GM19238 (cell line): ENCODE data around the gene PTCH2.
"Not testable (repeated sequence)": the region's sequence is repeated elsewhere in the genome, so short reads cannot be mapped to it uniquely, and the experiment has no call there.

Source experiments
- DNase-seq: peaks from one replicate; pipeline ENCODE4 v3.0.0; 2011; ENCODE audit warnings: low spot score; ENCODE audit not compliant: insufficient read length

Gene PTCH2

DNA sequence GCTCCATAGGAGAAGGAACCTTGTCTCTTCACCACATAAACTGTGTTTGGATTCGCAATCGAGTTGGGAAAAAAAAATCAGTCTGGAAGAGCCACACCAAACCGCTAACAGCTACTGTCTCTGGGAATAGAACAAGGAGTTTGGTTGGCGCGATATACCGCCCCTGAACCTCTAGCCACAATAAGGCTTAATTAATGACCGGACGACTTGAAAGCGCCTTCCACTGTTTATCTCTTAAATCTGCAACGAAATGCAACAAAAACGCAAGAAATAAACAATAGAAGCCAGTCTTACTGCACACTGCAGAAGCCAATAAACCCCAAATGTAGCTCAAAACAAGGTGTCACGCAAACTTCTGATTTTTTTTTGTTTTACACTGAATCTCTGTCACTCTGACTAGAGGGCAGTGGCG is 23.9 kb downstream of the PTCH2 start:
- DNase-seq = no peak

DNA sequence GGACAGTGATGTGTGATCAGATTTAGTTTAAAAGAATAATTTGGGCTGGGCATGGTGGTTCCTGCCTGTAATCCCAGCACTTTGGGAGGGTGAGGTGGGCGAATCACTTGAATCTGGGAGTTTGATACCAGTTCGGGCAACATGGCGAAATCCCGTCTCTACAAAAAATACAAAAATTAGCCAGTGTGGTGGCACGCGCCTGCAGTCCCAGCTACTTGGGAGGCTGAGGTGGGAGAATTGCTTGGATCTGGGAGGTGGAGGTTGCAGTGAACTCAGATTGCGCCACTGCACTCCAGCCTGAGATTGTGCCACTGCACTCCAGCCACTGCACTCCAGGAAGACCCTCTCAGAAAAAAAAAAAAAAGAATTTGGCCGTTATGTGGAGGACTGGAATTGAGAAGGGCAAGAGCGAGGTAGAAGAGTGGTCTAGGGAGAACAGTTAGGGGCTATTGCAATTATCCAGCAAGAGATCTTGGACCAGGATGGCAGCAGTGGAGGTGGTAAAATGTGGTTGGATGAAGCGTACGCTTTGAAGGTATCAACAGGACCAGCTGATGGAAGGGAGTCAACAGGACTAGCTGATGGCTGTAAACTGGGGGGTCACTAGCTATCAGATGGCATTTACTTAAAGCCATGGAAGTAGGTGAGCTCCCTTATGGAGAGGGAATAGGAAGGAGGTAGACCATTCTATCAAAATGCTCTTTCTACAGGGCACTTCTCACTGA is 25.1 kb downstream of the PTCH2 start:
- DNase-seq = no peak

DNA sequence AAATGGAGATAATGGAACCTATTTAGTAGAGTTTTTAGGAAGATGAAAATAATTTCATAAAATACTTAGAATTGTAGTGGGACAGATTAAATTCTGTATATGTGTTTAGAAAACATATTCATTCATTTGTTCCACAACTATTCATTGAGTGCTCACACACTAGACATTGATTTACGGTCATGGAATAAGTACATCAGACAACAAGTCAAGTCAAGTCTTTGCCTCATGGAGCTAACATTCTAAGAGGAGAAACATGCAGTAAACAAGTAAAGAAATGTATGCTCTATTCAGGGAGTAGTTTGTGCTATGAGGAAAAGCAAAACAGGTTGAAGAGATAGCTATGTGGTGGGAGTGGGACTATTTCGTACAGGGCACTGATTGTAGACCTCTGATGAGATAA is 25.7 kb downstream of the PTCH2 start:
- DNase-seq = no peak

DNA sequence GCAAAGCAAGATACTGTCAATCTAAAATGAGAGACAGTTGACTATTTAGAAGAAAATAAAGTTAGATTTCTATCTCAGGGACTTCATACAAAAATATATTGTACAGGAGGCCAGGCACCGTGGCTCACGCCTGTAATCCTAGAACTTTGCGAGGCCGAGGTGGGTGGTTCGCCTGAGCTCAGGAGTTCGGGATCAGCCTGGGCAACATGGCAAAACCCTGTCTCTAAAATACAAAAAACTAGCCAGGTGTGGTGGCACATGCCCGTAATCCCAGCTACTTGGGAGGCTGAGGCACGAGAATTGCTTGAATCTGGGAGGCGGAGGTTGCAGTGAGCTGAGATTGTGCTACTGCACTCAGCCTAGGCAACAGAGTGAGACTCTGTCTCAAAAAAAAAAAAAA is 27.1 kb downstream of the PTCH2 start:
- not testable (repeated sequence) for DNase-seq

DNA sequence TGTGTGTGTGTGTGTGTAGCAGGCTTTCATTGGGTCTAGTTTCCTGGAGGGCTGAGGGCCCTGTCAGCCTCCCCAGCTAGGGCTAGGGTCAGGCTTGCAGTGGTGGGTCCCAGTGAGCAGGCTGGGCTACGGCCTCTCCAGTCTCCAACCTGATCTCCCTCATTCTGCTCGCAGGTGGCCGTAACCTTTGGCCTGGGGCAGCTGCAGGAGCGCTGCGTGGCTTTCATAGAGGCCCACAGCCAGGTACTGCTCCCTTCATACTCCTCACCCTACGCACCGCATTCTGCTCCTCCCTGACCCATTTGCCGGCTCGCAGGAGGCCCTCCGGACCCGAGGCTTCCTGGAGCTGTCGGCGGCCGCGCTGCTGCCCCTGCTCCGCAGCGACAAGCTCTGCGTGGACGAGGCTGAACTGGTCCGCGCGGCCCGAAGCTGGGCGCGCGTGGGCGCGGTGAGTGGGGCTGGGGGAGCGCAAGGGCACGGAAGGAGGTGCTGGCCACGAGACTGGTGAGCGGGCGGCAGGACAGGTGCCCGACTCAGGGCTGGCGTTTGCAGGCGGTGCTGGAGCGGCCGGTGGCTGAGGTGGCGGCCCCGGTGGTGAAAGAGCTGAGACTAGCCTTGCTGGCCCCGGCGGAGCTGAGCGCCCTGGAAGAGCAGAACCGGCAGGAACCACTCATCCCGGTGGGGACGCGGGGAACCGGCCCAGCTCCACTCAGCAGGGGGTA is 30.1 kb downstream of the PTCH2 start:
- DNase-seq = no peak

DNA sequence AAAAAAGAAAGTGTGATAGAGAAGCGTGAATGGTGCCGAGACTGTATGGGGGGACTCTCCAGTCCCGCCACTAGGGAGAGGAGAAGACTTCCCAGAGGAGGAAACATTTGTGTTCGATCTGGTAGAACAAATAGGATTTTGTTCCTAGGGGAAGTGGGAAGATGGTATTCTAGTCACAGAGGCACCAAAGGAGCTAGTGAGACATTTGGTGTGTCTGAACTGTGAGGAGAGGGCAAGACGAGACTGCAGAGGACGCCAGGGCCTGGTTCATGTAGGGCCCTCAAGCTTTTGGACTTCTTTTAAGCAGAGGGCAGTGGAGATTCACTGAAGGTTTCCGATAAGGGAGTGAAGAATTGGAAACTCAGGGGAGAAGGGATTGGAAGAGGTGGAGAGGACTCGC is 31.8 kb downstream of the PTCH2 start:
- no peak for DNase-seq

DNA sequence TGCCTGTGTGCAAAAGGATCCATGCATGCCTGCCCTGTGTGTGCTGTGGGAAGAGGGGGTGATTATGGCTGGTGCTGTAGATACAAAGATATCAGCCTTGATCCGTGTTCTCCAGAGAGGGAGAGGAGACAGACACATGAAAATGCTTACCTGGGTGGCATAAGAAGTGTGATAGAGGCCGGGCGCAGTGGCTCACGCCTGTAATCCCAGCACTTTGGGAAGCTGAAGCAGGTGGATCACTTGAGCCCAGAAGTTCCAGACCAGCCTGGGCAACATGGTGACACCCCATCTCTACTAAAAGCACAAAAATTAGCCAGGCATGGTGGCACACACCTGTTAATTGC is 32.3 kb downstream of the PTCH2 start:
- DNase-seq = not testable (repeated sequence)

DNA sequence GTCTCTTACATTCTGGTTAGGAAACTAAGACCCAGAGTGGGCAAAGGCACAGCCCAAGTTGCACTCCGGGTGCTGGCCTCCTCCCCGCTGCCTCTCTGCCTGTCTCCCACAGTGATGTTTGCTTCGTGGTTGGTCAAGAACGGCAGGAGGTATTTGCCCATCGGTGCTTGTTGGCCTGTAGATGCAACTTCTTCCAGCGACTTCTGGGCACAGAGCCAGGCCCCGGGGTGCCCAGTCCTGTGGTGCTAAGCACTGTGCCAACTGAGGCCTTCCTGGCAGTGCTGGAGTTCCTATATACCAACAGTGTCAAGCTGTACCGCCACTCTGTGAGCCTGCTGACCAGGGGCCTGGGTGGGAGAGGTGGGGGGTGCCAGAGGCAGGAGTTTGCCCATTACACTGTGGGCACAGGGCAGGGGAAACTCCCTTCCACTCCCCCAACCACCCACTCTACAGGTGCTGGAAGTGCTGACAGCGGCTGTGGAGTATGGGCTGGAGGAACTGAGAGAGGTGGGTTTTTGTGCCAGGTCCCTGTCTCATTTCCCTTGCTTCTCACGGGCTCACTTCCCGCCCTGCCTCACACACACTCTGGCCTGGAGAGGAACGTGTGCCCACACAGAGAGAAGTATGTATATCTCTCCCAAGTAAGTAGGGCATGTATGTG is 32.8 kb downstream of the PTCH2 start:
- no peak for DNase-seq

DNA sequence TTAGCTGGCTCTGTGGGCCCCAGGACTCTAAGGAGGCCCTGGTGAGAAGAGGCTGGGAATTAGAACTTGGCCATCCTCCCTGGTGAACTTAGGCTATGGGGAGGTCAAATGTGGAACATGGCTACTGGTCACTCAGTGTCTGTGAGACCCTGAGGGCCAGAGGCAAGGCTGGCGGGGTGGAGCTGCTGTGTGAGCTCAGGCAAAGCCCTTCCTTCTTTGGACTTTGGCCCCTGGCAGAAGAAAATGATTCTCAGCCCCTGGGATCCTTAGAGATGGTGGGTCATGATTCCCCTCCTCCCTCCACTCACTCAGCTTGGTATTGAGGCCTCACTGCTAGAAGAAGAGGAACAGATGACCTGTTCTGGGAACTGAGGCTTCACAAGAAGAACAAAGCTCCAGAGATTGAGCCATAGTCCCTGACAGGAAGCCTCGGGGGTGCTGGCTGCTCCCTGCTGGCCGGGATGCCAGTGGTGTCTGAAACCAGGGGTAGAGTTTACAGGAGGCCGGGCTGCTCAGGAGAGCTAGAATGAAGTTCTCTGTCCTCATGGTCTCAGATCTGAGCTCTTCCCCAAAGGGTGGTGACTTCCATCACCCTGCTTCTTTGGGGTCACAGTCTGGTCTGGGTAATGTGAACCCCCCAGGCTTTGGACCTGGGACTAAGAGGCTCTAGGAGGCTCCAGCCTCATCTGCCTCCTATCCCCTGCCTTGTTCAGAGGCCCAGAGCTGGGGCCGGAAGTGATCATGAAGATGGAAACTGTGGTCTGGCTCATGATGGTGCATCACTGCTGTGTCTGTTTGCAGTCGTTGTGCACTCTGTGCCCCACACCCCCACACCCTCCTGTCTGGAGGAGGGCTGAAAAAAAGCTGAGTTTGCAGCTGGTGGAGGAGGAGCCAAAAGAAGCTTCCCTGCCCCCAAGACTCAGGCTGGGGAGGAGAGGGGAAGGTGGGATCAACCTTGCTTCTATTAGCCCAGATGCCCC is 33.8 kb downstream of the PTCH2 start:
- DNase-seq = peak; percentile 82

DNA sequence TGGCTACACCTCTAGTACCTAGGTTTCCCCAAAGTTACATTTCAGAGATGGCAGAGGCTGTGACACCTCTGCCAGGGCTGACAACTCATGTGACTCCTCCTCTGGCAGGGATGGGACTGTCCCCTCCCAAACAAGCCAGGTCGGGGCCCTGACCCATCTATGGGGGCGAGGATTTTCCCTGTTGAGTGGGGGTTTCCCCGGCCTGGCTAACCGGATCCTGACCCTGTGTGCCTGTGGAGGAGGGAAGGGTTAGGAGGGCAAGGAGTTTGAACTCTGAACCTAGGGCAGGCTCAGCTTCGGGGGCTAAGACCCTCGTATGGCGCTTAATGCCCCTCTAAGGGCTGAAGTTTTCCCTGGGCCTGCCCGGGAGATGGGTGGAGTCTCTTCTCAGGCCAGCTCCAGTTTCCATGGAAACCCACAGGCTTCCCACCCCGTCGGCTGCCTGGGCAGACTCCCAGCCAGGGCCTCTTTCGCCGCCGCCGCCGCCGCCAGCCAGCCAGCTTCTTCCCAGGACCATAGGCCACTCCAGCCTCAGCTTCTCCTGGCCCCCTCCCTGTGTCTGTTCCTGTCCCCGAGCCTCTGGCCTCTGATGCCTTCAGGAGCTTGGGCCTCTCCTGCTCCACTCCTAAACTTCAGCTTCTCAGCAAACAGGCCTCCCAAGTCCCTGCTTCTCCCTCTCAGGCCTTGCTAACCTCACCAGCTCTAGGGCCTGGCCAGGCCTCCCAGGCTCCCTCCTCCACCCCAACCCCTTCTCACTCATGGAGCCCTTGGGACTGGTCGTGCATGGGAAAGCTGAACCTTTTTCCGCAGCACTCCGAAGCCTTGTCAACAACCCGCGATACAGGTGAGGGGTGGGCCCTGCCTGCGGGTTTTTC is 34.8 kb downstream of the PTCH2 start, which contains the start of gene BTBD19:
TSS of gene BTBD19 (plus strand) at position 461 of the 875 bp plus-strand sequence. CDS start at position 759, 298 bp downstream.
- DNase-seq = no peak

DNA sequence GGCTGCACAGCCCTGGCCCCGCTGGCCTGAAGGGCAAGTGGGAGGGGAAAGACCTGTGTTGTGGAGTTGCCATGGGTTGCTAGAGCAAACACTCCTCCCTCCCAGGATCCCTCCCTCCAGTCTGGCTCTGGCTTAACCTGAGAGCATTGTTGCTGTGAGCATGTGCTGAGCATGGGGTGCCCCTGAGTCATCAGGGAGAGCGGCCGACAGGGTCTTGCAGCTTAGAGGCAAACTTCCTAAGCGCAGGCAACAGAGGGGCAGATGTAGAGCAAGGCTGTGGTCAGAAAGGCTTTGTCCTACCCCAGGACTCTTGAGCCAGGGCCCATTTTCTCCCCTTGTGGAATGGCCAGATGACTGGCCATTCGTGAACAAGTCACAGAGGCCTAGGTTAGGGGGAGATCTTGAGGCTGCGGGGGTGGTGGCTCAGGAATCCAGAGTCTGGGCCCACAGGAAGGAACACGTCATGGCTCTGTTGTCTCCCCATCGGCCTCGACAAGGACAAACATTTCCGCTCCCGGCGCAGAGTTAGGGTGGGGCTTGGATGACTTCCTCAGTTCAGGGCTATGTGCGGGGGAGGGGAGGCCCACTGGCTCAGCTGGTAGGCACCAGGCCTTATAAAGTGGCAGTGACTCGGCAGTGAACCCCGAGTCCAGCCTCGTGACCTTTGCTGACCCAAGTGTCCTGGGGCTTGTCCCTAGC is 35.5 kb downstream of the PTCH2 start:
- DNase-seq = peak; percentile 72

DNA sequence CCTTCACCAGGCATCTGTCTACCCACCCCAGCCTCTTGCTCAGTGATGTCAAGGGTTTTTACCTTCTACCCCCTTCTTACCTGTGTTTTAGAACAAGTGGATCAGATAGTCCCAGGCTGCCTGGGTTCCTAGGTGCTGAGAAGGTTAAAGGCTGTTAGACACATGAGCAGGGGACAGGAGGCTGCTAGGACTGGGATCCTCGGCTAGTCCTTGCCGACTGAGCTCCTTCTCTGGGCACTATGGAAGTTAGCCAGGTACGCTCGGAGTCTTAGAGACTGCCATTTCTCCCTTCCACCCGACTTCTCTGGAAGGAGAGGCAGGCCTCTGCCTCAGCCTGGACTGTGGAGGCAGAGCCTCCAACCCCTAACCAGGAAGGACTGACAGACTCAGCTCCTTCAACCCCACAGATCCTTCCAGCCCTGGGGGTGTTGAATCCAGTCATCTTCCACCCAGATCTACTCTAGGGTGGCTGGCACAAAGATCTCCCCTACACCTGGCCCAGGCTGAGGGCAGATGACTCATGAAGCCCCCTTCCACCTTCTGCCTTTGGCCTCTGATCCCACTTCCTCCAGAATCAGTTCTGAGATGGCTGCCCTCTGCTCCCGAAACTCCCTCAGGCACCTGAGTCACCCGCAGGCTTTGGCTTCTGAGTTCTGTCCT is 36.2 kb downstream of the PTCH2 start, which contains the start of gene DYNLT4:
TSS of gene DYNLT4 (minus strand) at position 648 of the 660 bp plus-strand sequence. CDS start 683 bp downstream, outside the sequence.
- DNase-seq = no peak

DNA sequence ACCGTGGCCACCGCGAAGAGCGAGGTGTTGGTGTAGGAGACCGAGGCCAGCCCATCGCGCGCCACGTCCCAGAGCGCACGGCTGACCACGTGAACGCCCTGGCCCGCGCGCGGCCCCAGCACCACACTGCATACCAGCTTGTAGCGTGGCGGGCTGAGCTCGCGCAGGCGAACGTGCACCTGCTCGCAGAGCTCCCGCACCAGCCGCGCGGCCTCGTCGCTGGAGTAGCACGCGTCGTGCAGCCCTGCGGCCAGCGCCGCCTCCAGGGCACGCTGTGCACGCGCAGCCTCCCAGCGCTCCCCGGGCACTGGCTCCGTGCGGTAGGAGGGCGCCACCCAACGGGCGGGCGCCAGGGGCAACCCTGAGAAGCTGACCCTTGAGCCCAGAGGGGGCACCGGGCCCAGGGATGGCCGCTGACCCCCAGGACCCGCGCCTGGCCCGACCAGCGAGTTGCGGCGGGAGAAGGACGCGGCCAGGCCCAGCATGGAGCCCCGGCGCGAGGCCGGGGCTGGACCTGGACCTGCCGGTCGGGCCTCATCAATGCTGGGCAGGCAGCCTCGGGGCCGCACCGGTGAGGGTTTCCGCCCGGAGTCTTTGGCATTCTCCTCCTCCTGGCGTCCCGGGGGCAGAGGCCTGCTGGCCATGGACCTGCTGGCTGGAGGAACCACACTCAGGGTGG is 36.9 kb downstream of the PTCH2 start:
- no peak for DNase-seq

DNA sequence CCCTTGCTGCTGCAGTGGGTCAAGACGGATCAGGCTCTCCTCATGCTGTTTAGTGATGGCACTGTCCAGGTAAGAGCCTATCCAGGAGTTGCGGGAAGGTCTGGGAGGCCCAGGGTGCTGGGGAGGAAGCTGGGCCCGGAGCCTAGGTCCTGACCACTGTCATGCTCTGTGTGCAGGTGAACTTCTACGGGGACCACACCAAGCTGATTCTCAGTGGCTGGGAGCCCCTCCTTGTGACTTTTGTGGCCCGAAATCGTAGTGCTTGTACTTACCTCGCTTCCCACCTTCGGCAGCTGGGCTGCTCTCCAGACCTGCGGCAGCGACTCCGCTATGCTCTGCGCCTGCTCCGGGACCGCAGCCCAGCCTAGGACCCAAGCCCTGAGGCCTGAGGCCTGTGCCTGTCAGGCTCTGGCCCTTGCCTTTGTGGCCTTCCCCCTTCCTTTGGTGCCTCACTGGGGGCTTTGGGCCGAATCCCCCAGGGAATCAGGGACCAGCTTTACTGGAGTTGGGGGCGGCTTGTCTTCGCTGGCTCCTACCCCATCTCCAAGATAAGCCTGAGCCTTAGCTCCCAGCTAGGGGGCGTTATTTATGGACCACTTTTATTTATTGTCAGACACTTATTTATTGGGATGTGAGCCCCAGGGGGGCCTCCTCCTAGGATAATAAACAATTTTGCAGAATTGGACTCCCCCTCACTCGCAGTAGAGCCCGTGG is 37.6 kb downstream of the PTCH2 start:
- DNase-seq = no peak

DNA sequence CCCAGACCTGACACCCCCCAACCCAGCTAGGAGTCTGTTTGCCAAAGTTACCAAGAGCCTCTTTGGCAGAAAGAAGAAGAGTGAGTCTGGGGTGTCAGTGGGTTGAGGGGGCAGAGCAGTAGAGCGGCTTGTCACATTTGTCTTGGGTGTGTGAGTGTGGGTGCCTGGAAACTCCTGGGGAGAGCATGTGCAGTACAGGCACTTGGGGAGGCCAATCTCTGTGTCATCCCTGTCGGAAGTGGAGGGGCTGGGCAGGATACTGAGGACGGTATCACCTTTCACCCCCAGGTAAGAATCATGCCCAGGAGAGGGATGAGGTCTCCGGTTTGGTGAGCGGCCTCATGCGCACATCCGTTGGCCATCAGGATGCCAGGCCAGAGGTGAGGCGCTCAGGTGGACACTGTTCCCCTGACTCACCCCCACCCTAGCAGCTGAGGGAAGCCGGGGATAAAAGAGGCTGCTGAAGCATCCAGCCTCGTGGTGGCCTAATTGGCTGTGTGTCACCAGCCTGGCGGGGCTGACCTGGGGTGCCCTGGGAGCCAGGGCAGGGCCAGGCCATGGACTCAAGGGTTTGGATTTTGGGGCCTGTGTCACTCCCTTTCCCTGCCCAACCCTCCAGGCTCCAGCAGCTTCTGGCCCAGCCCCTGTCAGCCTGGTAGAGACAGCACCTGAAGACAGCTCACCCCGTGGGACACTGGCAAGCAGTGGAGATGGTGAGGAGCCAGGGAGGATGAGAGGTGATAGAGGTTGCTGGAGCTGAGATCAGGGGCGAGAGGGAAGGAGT is 39.5 kb downstream of the PTCH2 start:
- DNase-seq = no peak

DNA sequence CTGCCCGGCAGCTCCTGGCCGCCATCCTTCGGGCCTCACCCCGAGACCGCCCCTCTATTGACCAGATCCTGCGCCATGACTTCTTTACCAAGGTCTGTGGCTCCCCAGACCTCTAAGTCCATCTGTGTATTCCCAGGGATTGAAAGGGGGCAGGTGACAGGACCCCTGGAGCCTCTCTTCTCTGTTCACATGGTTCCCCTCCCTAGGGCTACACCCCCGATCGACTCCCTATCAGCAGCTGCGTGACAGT is 40.1 kb downstream of the PTCH2 start:
- DNase-seq = no peak
